IMR-90 (cell line): ENCODE measurements around the gene PAX2. TPM values are rescaled to one million over a fixed set of nuclear protein-coding genes. Genes with fewer than 3 reads are reported as not detected.

ENCODE experiments used
- ATAC-seq: fragments of 200-7000 bp; cut with Tn5 transposase; 2 replicates; pipeline ENCODE4 v1.9.1; 2020; ENCODE audit warnings: low read depth, mild to moderate bottlenecking, moderate library complexity
- BruUV-seq: library from RNA; stranded (reverse); fragments of 400-500 nt; replicated peaks from 2 replicates; lab custom pipeline; 2021; lab: Mats Ljungman, UMichigan
- CTCF ChIA-PET: fragments of 300-600 bp; formaldehyde crosslinking; extraction: SDS; loops from one replicate; lab custom pipeline; 2021; ENCODE audit warnings: antibody characterized with exemption; lab: Yijun Ruan, JAX
- POLR2A ChIA-PET: fragments of 300-600 bp; sonication (Branson Sonifier 250); formaldehyde crosslinking; loops from one replicate; lab custom pipeline; 2022; ENCODE audit warnings: antibody characterized with exemption; ENCODE audit not compliant: unreplicated experiment; lab: Charles Lee
- DNase-seq: peaks from one replicate; pipeline ENCODE4 v3.0.0; 2013
- H2AFZ ChIP-seq: replicated peaks from 2 replicates; pipeline ENCODE3; 2013; ENCODE audit warnings: low read length, mild to moderate bottlenecking; ENCODE audit not compliant: poor library complexity
- H2AK5ac ChIP-seq: 2 replicates; pipeline ENCODE4 v1.6.1; 2013; ENCODE audit warnings: low read depth, low read length, inconsistent platforms
- H2AK9ac ChIP-seq: replicated peaks from 2 replicates; pipeline ENCODE3; 2013; ENCODE audit warnings: mild to moderate bottlenecking, low read depth, low read length, moderate library complexity; ENCODE audit not compliant: poor library complexity
- H2BK120ac ChIP-seq: 2 replicates; pipeline ENCODE4 v1.6.1; 2013; ENCODE audit warnings: low read depth, low read length, inconsistent platforms
- H2BK15ac ChIP-seq: 3 replicates; pipeline ENCODE4 v1.6.1; 2013; ENCODE audit warnings: low read depth, low read length, inconsistent platforms
- H2BK20ac ChIP-seq: 2 replicates; pipeline ENCODE4 v1.6.1; 2013; ENCODE audit warnings: low read depth, mild to moderate bottlenecking, inconsistent platforms, low read length, moderate library complexity
- H2BK5ac ChIP-seq: 2 replicates; pipeline ENCODE4 v1.6.1; 2013; ENCODE audit warnings: mild to moderate bottlenecking, low read depth, low read length, inconsistent platforms; ENCODE audit not compliant: poor library complexity, severe bottlenecking
- H3K14ac ChIP-seq: replicated peaks from 2 replicates; pipeline ENCODE4 v1.6.1; 2013; ENCODE audit warnings: low read depth, low read length, inconsistent platforms
- H3K18ac ChIP-seq: 2 replicates; pipeline ENCODE4 v1.6.1; 2013; ENCODE audit warnings: low read depth, low read length, control low read depth
- H3K23ac ChIP-seq: 2 replicates; pipeline ENCODE4 v1.6.1; 2013; ENCODE audit warnings: low read depth, low read length, inconsistent platforms
- H3K27ac ChIP-seq: 2 replicates; pipeline ENCODE4 v1.5.1; 2013; ENCODE audit warnings: mild to moderate bottlenecking, control low read depth, low read length; ENCODE audit not compliant: insufficient read depth
- H3K27me3 ChIP-seq: 2 replicates; pipeline ENCODE4 v1.6.1; 2013; ENCODE audit warnings: low read length; ENCODE audit not compliant: control insufficient read depth, insufficient read depth
- H3K36me3 ChIP-seq: 2 replicates; pipeline ENCODE4 v1.6.1; 2013; ENCODE audit warnings: low read length, mixed read lengths; ENCODE audit not compliant: control insufficient read depth, insufficient read depth
- H3K4ac ChIP-seq: 2 replicates; pipeline ENCODE4 v1.6.1; 2013; ENCODE audit warnings: low read depth, low read length, inconsistent platforms
- H3K4me1 ChIP-seq: 2 replicates; pipeline ENCODE4 v1.6.1; 2013; ENCODE audit warnings: low read length, mixed read lengths; ENCODE audit not compliant: control insufficient read depth, insufficient read depth
- H3K4me2 ChIP-seq: 2 replicates; pipeline ENCODE4 v1.6.1; 2013; ENCODE audit warnings: low read depth, mild to moderate bottlenecking, control low read depth, low read length, moderate library complexity
- H3K4me3 ChIP-seq: 2 replicates; pipeline ENCODE4 v1.5.1; 2013; ENCODE audit warnings: low read depth, mild to moderate bottlenecking, control low read depth, low read length, moderate library complexity; ENCODE audit not compliant: insufficient read depth
- H3K56ac ChIP-seq: 2 replicates; pipeline ENCODE4 v1.6.1; 2013; ENCODE audit warnings: low read length, inconsistent platforms; ENCODE audit not compliant: insufficient read depth; ENCODE audit errors: extremely low read depth
- H3K79me1 ChIP-seq, 2 experiments: 2 replicates each; pipeline ENCODE4 v1.6.1; 2013; ENCODE audit warnings: low read length in 2 of 2, inconsistent platforms in 1 of 2, low read depth in 1 of 2
- H3K9ac ChIP-seq: 2 replicates; pipeline ENCODE4 v1.6.1; 2013; ENCODE audit warnings: low read depth, low read length, control low read depth
- H3K9me1 ChIP-seq: 2 replicates; pipeline ENCODE4 v1.6.1; 2013; ENCODE audit warnings: low read length, inconsistent platforms; ENCODE audit not compliant: insufficient read depth
- H3K9me3 ChIP-seq: 2 replicates; pipeline ENCODE4 v1.6.1; 2013; ENCODE audit warnings: low read length; ENCODE audit not compliant: control insufficient read depth, insufficient read depth
- H4K20me1 ChIP-seq: 2 replicates; pipeline ENCODE4 v1.6.1; 2013; ENCODE audit warnings: low read length, inconsistent platforms; ENCODE audit not compliant: insufficient read depth
- H4K5ac ChIP-seq: 2 replicates; pipeline ENCODE4 v1.6.1; 2013; ENCODE audit warnings: mild to moderate bottlenecking, low read depth, low read length, control low read depth
- H4K8ac ChIP-seq, 2 experiments: 2 replicates each; pipeline ENCODE4 v1.6.1; 2013; ENCODE audit warnings: low read depth in 2 of 2, low read length in 2 of 2, control low read depth in 1 of 2, inconsistent platforms in 1 of 2
- H4K91ac ChIP-seq: 2 replicates; pipeline ENCODE4 v1.6.1; 2013; ENCODE audit warnings: low read depth, low read length, inconsistent platforms; ENCODE audit not compliant: insufficient read depth
- BHLHE40 ChIP-seq: fragments of 150-350 bp; IDR thresholded peaks from 2 replicates; pipeline ENCODE4 v1.6.1; 2016; ENCODE audit warnings: mild to moderate bottlenecking, low read depth, low read length
- CEBPB ChIP-seq: IDR thresholded peaks from 2 replicates; pipeline ENCODE4 v1.6.1; 2012; ENCODE audit warnings: low read depth, low read length, improper control_type of control experiment
- FOS ChIP-seq: fragments of 150-350 bp; IDR thresholded peaks from 2 replicates; pipeline ENCODE4 v1.6.1; 2016; ENCODE audit warnings: low read depth, low read length
- MAZ ChIP-seq: IDR thresholded peaks from 2 replicates; pipeline ENCODE4 v1.6.1; 2012; ENCODE audit warnings: low read depth, mild to moderate bottlenecking, low read length, improper control_type of control experiment, moderate library complexity, borderline replicate concordance
- NFE2L2 ChIP-seq: fragments of 150-350 bp; IDR thresholded peaks from 2 replicates; pipeline ENCODE4 v1.6.1; 2016; ENCODE audit warnings: low read depth, mild to moderate bottlenecking, low read length
- RFX5 ChIP-seq: IDR thresholded peaks from 2 replicates; pipeline ENCODE4 v1.8.0; 2012; ENCODE audit warnings: low read depth, mild to moderate bottlenecking, low read length, moderate library complexity
- WGBS, 2 experiments: methylation state at CpG; one replicate each; pipeline versions ENCODE4 v1.1.5 to v1.1.7; 2013; ENCODE audit warnings: missing lambda C conversion rate in 2 of 2; ENCODE audit not compliant: insufficient read length in 1 of 2; ENCODE audit errors: extremely low coverage in 2 of 2; 5-methylcytosine and 5-hydroxymethylcytosine counted together
- dilution Hi-C: fragments of 300-500 bp; cut with HindIII; formaldehyde crosslinking; loops from one replicate; pipeline ENCODE4 v1.14.3; 2018; ENCODE audit warnings: low sequenced_read_pairs; ENCODE audit not compliant: unreplicated experiment
- in situ Hi-C: fragments of 300-500 bp; cut with MboI; formaldehyde crosslinking; loops from 3 replicates; pipeline ENCODE4 v1.14.3; 2019; ENCODE audit warnings: low sequenced_read_pairs, inconsistent platforms, mixed read lengths
- intact Hi-C: fragments of 100-400 bp; cut with micrococcal nuclease; formaldehyde crosslinking; loops from 2 replicates; pipeline ENCODE4 v1.10.0; 2022
- polyA plus RNA-seq, 3 experiments: library from polyadenylated mRNA; depleted of rRNA; stranded (reverse); fragments of >200 nt; gene quantifications; 2 replicates each; pipeline ENCODE4 v1.2.3, GENCODE V29; 2012; ENCODE audit warnings: low replicate concordance in 1 of 3
- total RNA-seq: library from RNA; depleted of rRNA; stranded (reverse); fragments of >200 nt; gene quantifications from 2 replicates; pipeline ENCODE4 v1.2.3, GENCODE V29; 2012
- TF ChIP-seq, protein P1 (sequence below): fragments of 150-350 bp; IDR thresholded peaks from 2 replicates; pipeline ENCODE4 v1.6.1; 2017; ENCODE audit warnings: mild to moderate bottlenecking, antibody characterized with exemption, low read length, low read depth

Gene PAX2
- total and polyA plus RNA-seq, 2 of the 4 experiments (the other 2 are of a cell fraction), result not detected

DNA sequence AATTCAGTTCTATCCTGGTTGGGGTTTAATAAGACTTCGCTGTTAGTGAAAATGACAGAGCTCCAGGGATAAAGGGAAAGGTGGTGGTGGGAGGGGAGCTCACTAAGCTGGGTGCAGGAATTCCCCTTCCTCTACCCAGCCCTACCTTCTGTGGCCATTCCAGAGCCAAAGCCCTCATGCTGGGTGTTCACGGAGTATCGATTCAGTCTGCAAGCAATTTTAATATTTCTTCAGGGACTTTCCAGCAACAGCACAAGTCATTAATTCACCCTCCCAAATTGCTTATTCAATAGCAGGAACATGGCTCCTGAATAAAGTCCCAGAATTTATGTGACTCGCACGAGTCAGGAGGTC lies 22.0 kb downstream of the PAX2 start:
- BruUV-seq, result no TSS peak
- CTCF ChIA-PET, result no interaction called here

More for the DNA sequence above, 22.0 kb downstream of the PAX2 start:
- Histone ChIP-seq H4K91ac (no peak overlapping the region), H3K27ac (no peak overlapping the region), H3K14ac (no peak overlapping the region), H3K4me3 (no peak overlapping the region), H3K4ac (no peak overlapping the region), H2BK120ac (no peak overlapping the region), H2AFZ (no peak overlapping the region), H3K9me3 (no peaks in the 10 kb centered on the region), H3K23ac (no peak overlapping the region), H4K5ac (no peak overlapping the region), H3K9me1 (no peaks in the 10 kb centered on the region), H4K20me1 (no peaks in the 10 kb centered on the region), H2BK15ac (no peak overlapping the region), H3K4me2 (no peak overlapping the region), H3K79me1 (no peaks in the 10 kb centered on the region), H2AK5ac (no peak overlapping the region), H3K18ac (no peak overlapping the region), H2BK20ac (no peak overlapping the region), H3K27me3 (peaks cover 19% of the 10 kb centered on the region), H4K8ac (no peak overlapping the region), H3K4me1 (no peaks in the 10 kb centered on the region), H2AK9ac (no peak overlapping the region), H3K36me3 (no peaks in the 10 kb centered on the region), H2BK5ac (no peak overlapping the region), H3K56ac (no peak overlapping the region), H3K9ac (no peak overlapping the region)
- no CpG with 5 or more reads among the region's 5 CpGs for WGBS, 2 experiments
- POLR2A ChIA-PET, result no interaction called here
- dilution Hi-C loops (no loop called here), intact Hi-C loops (no loop called here), in situ Hi-C loops (no loop called here)
- no peak for ATAC-seq
- TF ChIP-seq FOS, result no peak
- TF ChIP-seq RFX5, result no peak
- TF ChIP-seq MAZ, result no peak
- no peak for TF ChIP-seq NFE2L2
- TF ChIP-seq BHLHE40, result no peak
- TF ChIP-seq, protein P1, sequence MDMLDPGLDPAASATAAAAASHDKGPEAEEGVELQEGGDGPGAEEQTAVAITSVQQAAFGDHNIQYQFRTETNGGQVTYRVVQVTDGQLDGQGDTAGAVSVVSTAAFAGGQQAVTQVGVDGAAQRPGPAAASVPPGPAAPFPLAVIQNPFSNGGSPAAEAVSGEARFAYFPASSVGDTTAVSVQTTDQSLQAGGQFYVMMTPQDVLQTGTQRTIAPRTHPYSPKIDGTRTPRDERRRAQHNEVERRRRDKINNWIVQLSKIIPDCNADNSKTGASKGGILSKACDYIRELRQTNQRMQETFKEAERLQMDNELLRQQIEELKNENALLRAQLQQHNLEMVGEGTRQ, result no peak
- TF ChIP-seq CEBPB, result no peak
- no peak for DNase-seq
